Endometrium (tissue), 2 donors: ENCODE measurements around the gene VDAC2.

Source experiments
- FAIRE-seq: peaks from 2 replicates; lab custom pipeline; 2012; peaks lifted over from hg19 to GRCh38; lab: Jason Lieb, UNC
- donor health status: control.
- donor health status: control.

Gene VDAC2

GRCh38 chr10:75231672-75232581, 21.3 kb downstream of the VDAC2 start:
- FAIRE-seq, result no peak

GRCh38 chr10:75233444-75234016, 22.9 kb downstream of the VDAC2 start:
- FAIRE-seq, result no peak

- no peak for FAIRE-seq
Measured at GRCh38 chr10:75234017-75234682, 23.6 kb downstream of the VDAC2 start.

GRCh38 chr10:75234683-75235374, 24.2 kb downstream of the VDAC2 start:
- no peak for FAIRE-seq

GRCh38 chr10:75235375-75236177, 25.0 kb downstream of the VDAC2 start, which contains the start of gene COMTD1:
COMTD1 (minus strand) TSS chr10:75235957; CDS start chr10:75235928, 29 bp downstream.
- FAIRE-seq, result no peak

- no peak for FAIRE-seq
Measured at GRCh38 chr10:75236178-75236825, 25.7 kb downstream of the VDAC2 start.

- no peak for FAIRE-seq
Measured at GRCh38 chr10:75238182-75239095, 27.8 kb downstream of the VDAC2 start.

- FAIRE-seq, result peak; percentile 39
Measured at GRCh38 chr10:75239096-75239790, 28.6 kb downstream of the VDAC2 start.

GRCh38 chr10:75240329-75241076, 29.9 kb downstream of the VDAC2 start:
- no peak for FAIRE-seq

- no peak for FAIRE-seq
Measured at GRCh38 chr10:75243426-75243825, 32.8 kb downstream of the VDAC2 start.

- no peak for FAIRE-seq
Measured at GRCh38 chr10:75244487-75245353, 34.1 kb downstream of the VDAC2 start.

GRCh38 chr10:75245354-75246250, 35.0 kb downstream of the VDAC2 start:
- no peak for FAIRE-seq

- no peak for FAIRE-seq
Measured at GRCh38 chr10:75246506-75246905, 35.9 kb downstream of the VDAC2 start.

GRCh38 chr10:75247797-75248196, 37.2 kb downstream of the VDAC2 start:
- no peak for FAIRE-seq

- FAIRE-seq, result no peak
Measured at GRCh38 chr10:75250934-75251333, 40.3 kb downstream of the VDAC2 start.
